HEK293 (cell line): ENCODE data around the gene CLN6.

Source experiments
- BCL11B ChIP-seq: fragments of 450-650 bp; formaldehyde crosslinking; IDR thresholded peaks from 2 replicates; pipeline ENCODE4 v1.5.1; 2016; ENCODE audit warnings: low read depth, missing biosample characterization, missing genetic modification characterization
- EGR2 ChIP-seq: fragments of 450-650 bp; formaldehyde crosslinking; IDR thresholded peaks from 2 replicates; pipeline ENCODE4 v1.5.1; 2016; ENCODE audit warnings: low read depth, missing biosample characterization, missing genetic modification characterization
- KLF16 ChIP-seq: fragments of 450-650 bp; formaldehyde crosslinking; IDR thresholded peaks from 2 replicates; pipeline ENCODE4 v1.5.1; 2017; ENCODE audit warnings: missing biosample characterization, missing genetic modification characterization
- KLF17 ChIP-seq: fragments of 450-650 bp; formaldehyde crosslinking; IDR thresholded peaks from 2 replicates; pipeline ENCODE4 v1.5.1; 2016; ENCODE audit warnings: missing biosample characterization, missing genetic modification characterization
- KLF7 ChIP-seq: fragments of 450-650 bp; formaldehyde crosslinking; IDR thresholded peaks from 2 replicates; pipeline ENCODE4 v1.5.1; 2016; ENCODE audit warnings: missing biosample characterization, missing genetic modification characterization, borderline replicate concordance
- MYNN ChIP-seq: fragments of 450-650 bp; formaldehyde crosslinking; IDR thresholded peaks from 2 replicates; pipeline ENCODE4 v1.5.1; 2016; ENCODE audit warnings: missing biosample characterization, missing genetic modification characterization, borderline replicate concordance
- SP3 ChIP-seq: fragments of 450-650 bp; formaldehyde crosslinking; IDR thresholded peaks from 2 replicates; pipeline ENCODE4 v1.5.1; 2016; ENCODE audit warnings: missing biosample characterization, missing genetic modification characterization
- ZBTB1 ChIP-seq: fragments of 450-650 bp; formaldehyde crosslinking; IDR thresholded peaks from 2 replicates; pipeline ENCODE4 v1.5.1; 2016; ENCODE audit warnings: missing biosample characterization, missing genetic modification characterization
- ZBTB17 ChIP-seq: fragments of 450-650 bp; formaldehyde crosslinking; IDR thresholded peaks from 2 replicates; pipeline ENCODE4 v1.5.1; 2016; ENCODE audit warnings: missing biosample characterization, missing genetic modification characterization
- ZBTB26 ChIP-seq: fragments of 450-650 bp; formaldehyde crosslinking; optimal IDR thresholded peaks from 2 replicates; pipeline ENCODE3; 2016; ENCODE audit warnings: missing biosample characterization, mild to moderate bottlenecking, missing genetic modification characterization
- ZEB2 ChIP-seq: fragments of 450-650 bp; formaldehyde crosslinking; IDR thresholded peaks from 2 replicates; pipeline ENCODE4 v1.5.1; 2016; ENCODE audit warnings: missing biosample characterization, missing genetic modification characterization
- ZFHX2 ChIP-seq: fragments of 450-650 bp; formaldehyde crosslinking; conservative IDR thresholded peaks from 2 replicates; pipeline ENCODE4 v1.5.1; 2016; ENCODE audit warnings: missing biosample characterization, missing genetic modification characterization
- ZFP41 ChIP-seq: fragments of 450-650 bp; formaldehyde crosslinking; IDR thresholded peaks from 2 replicates; pipeline ENCODE4 v1.5.1; 2016; ENCODE audit warnings: missing biosample characterization, missing genetic modification characterization, borderline replicate concordance
- ZNF114 ChIP-seq: fragments of 450-650 bp; formaldehyde crosslinking; IDR thresholded peaks from 2 replicates; pipeline ENCODE4 v1.5.0; 2017; ENCODE audit warnings: missing biosample characterization, missing genetic modification characterization
- ZNF146 ChIP-seq: fragments of 450-650 bp; formaldehyde crosslinking; IDR thresholded peaks from 2 replicates; pipeline ENCODE4 v1.5.1; 2016; ENCODE audit warnings: missing biosample characterization, missing genetic modification characterization
- ZNF175 ChIP-seq: fragments of 450-650 bp; formaldehyde crosslinking; IDR thresholded peaks from 2 replicates; pipeline ENCODE4 v1.5.1; 2016; ENCODE audit warnings: missing biosample characterization, missing genetic modification characterization
- ZNF280D ChIP-seq: fragments of 450-650 bp; formaldehyde crosslinking; IDR thresholded peaks from 2 replicates; pipeline ENCODE4 v1.5.1; 2016; ENCODE audit warnings: missing biosample characterization, missing genetic modification characterization
- ZNF311 ChIP-seq: fragments of 450-650 bp; formaldehyde crosslinking; IDR thresholded peaks from 2 replicates; pipeline ENCODE4 v1.5.1; 2017; ENCODE audit warnings: missing biosample characterization, missing genetic modification characterization, borderline replicate concordance
- ZNF37A ChIP-seq: fragments of 450-650 bp; IDR thresholded peaks from 2 replicates; pipeline ENCODE4 v1.5.1; 2018; ENCODE audit warnings: missing biosample characterization, missing genetic modification characterization
- ZNF391 ChIP-seq: fragments of 450-650 bp; formaldehyde crosslinking; IDR thresholded peaks from 2 replicates; pipeline ENCODE4 v1.5.1; 2016; ENCODE audit warnings: low read depth, missing biosample characterization, missing genetic modification characterization, borderline replicate concordance
- ZNF398 ChIP-seq: fragments of 450-650 bp; formaldehyde crosslinking; IDR thresholded peaks from 2 replicates; pipeline ENCODE4 v1.5.1; 2017; ENCODE audit warnings: missing biosample characterization, missing genetic modification characterization
- ZNF426 ChIP-seq: fragments of 450-650 bp; formaldehyde crosslinking; IDR thresholded peaks from 2 replicates; pipeline ENCODE4 v1.5.1; 2017; ENCODE audit warnings: missing biosample characterization, missing genetic modification characterization, mild to moderate bottlenecking, inconsistent platforms, moderate library complexity
- ZNF530 ChIP-seq: fragments of 450-650 bp; formaldehyde crosslinking; IDR thresholded peaks from 2 replicates; pipeline ENCODE4 v1.5.1; 2016; ENCODE audit warnings: low read depth, missing biosample characterization, missing genetic modification characterization
- ZNF596 ChIP-seq: fragments of 450-650 bp; IDR thresholded peaks from 2 replicates; pipeline ENCODE4 v1.5.0; 2018; ENCODE audit warnings: missing biosample characterization, mild to moderate bottlenecking, missing genetic modification characterization, moderate library complexity
- ZNF626 ChIP-seq: fragments of 450-650 bp; sonication (Bioruptor Pico); formaldehyde crosslinking; IDR thresholded peaks from 2 replicates; pipeline ENCODE4 v1.5.1; 2018; ENCODE audit warnings: missing biosample characterization, missing genetic modification characterization, inconsistent platforms
- ZNF645 ChIP-seq: fragments of 450-650 bp; formaldehyde crosslinking; IDR thresholded peaks from 2 replicates; pipeline ENCODE4; 2016; ENCODE audit warnings: missing biosample characterization, missing genetic modification characterization
- ZNF707 ChIP-seq: fragments of 450-650 bp; formaldehyde crosslinking; IDR thresholded peaks from 2 replicates; pipeline ENCODE4 v1.5.1; 2016; ENCODE audit warnings: missing biosample characterization, missing genetic modification characterization
- ZNF792 ChIP-seq: fragments of 450-650 bp; formaldehyde crosslinking; IDR thresholded peaks from 2 replicates; pipeline ENCODE4 v1.5.1; 2016; ENCODE audit warnings: missing biosample characterization, missing genetic modification characterization
- ZSCAN23 ChIP-seq: fragments of 450-650 bp; formaldehyde crosslinking; IDR thresholded peaks from 2 replicates; pipeline ENCODE4 v1.5.1; 2016; ENCODE audit warnings: missing biosample characterization, missing genetic modification characterization
- ZSCAN5A ChIP-seq: fragments of 450-650 bp; formaldehyde crosslinking; IDR thresholded peaks from 2 replicates; pipeline ENCODE4 v1.5.1; 2016; ENCODE audit warnings: missing biosample characterization, missing genetic modification characterization
- ZXDB ChIP-seq: fragments of 450-650 bp; formaldehyde crosslinking; IDR thresholded peaks from 2 replicates; pipeline ENCODE4 v1.5.1; 2016; ENCODE audit warnings: missing biosample characterization, missing genetic modification characterization

Gene CLN6

GRCh38 chr15:68228143-68228970, 1.2 kb downstream of the CLN6 start (continued):
- TF ChIP-seq ZNF645 (no peak), ZNF596 (tag by site-specific recombination) (no peak), ZBTB26 (tag by site-specific recombination) (no peak), ZNF398 (tag by site-specific recombination) (no peak), ZSCAN5A (peak; percentile 97), ZNF146 (no peak), ZFHX2 (no peak), ZXDB (tag by site-specific recombination) (0 out of 2 replicates have a peak, but pooled peaks have one; percentile 11), KLF16 (tag by site-specific recombination) (0 out of 2 replicates have a peak, but pooled peaks have one; percentile 55), SP3 (tag by site-specific recombination) (no peak), ZNF530 (tag by site-specific recombination) (no peak), ZNF426 (tag by site-specific recombination) (no peak), ZBTB17 (tag by site-specific recombination) (peak; percentile 23; the same call in 1 of the 2 replicates), ZFP41 (no peak), KLF7 (tag by site-specific recombination) (no peak), ZEB2 (tag by site-specific recombination) (no peak), ZNF626 (no peak), ZSCAN23 (no peak), BCL11B (tag by site-specific recombination) (no peak), EGR2 (tag by site-specific recombination) (no peak), ZNF707 (tag by site-specific recombination) (no peak), ZNF175 (tag by site-specific recombination) (no peak), ZNF391 (tag by site-specific recombination) (no peak), ZNF37A (no peak), ZNF114 (tag by site-specific recombination) (no peak), ZNF311 (tag by site-specific recombination) (no peak), ZNF792 (tag by site-specific recombination) (no peak), MYNN (tag by site-specific recombination) (no peak), ZNF280D (tag by site-specific recombination) (peak; percentile 61; the same call in 1 of the 2 replicates), KLF17 (peak; percentile 41), ZBTB1 (no peak)
